Spleen (tissue), 7 donors: ENCODE data around the gene MT1G.

Experiments used
- CTCF ChIP-seq, 11 experiments: fragments of 200-600 bp in 7 of 11; fragments of 450-650 bp in 4 of 11; sonication (generic) in 4 of 11; IDR thresholded peaks in 8 of 11; conservative IDR thresholded peaks in 3 of 11; 1 replicate in 7 of 11; 2 replicates in 4 of 11; pipeline versions ENCODE4 v1.4.0 to v1.8.0; 2016 to 2021; ENCODE audit warnings: antibody characterized with exemption in 11 of 11, inconsistent platforms in 4 of 11, mild to moderate bottlenecking in 1 of 11
- POLR2A ChIP-seq, 3 donors: fragments of 450-650 bp; IDR thresholded peaks; one replicate each; pipeline ENCODE4 v1.5.1; 2017; ENCODE audit warnings: antibody characterized with exemption in 3 of 3, mild to moderate bottlenecking in 1 of 3
- POLR2AphosphoS5 ChIP-seq, 3 donors: sonication (generic); formaldehyde crosslinking; IDR thresholded peaks; one replicate each; pipeline ENCODE4 v1.5.1; 2017; ENCODE audit warnings: antibody characterized with exemption in 3 of 3
- donor health status: DM: no; HTN: no; CAD: no; lungs with moderate emphysema.
- donor health status: DM: no; HTN: no; CAD: no.
- donor health status: DM: no; HTN: no; CAD: no.

- TF ChIP-seq CTCF (IDR thresholded peaks at IDR 0.05 in 8 of 11, conservative IDR thresholded peaks at IDR 0.05 in 3 of 11) (no peak), POLR2A (IDR thresholded peaks at IDR 0.05) (no peak), POLR2AphosphoS5 (IDR thresholded peaks at IDR 0.05) (no peak)
These were observed 39.1 kb downstream of the MT1G start for GRCh38 chr16:56628486-56629350.
